GM12873 (cell line): ENCODE measurements around the gene MYPOP.

Source experiments
- TF ChIP-seq, protein P1 (sequence below): IDR thresholded peaks from 2 replicates; pipeline ENCODE4 v1.5.1; 2012; ENCODE audit warnings: low read depth, mild to moderate bottlenecking, moderate library complexity, low read length, control low read depth; ENCODE audit not compliant: insufficient read depth; ENCODE audit errors: missing control alignments

MYPOP gene

DNA sequence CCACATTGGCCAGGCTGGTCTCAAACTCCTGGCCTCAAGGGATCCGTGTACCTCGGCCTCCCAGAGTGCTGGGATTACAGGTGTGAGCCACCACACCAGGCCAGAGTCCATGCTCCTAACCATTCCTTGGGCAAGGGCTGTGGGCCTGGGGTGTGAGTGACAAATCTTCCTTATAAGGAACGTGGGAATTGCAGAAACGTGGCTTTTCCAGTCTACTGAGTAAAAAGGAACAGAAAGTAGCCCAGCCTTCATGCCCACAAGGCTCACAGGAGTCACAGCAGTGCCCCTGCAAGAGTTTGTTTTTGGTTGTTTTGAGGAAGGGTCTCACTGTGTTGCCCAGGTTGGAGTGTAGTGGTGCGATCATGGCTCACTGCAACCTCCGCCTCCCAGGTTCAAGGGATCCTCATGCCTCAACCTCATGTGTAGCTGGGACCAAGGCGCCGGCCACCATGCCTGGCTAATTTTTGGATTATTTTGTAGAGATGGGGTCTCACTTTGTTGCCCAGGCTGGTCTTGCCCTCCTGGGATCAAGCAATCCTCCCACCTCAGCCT lies 5.1 kb downstream of the MYPOP start:
- TF ChIP-seq, protein P1, sequence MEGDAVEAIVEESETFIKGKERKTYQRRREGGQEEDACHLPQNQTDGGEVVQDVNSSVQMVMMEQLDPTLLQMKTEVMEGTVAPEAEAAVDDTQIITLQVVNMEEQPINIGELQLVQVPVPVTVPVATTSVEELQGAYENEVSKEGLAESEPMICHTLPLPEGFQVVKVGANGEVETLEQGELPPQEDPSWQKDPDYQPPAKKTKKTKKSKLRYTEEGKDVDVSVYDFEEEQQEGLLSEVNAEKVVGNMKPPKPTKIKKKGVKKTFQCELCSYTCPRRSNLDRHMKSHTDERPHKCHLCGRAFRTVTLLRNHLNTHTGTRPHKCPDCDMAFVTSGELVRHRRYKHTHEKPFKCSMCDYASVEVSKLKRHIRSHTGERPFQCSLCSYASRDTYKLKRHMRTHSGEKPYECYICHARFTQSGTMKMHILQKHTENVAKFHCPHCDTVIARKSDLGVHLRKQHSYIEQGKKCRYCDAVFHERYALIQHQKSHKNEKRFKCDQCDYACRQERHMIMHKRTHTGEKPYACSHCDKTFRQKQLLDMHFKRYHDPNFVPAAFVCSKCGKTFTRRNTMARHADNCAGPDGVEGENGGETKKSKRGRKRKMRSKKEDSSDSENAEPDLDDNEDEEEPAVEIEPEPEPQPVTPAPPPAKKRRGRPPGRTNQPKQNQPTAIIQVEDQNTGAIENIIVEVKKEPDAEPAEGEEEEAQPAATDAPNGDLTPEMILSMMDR, result no peak

DNA sequence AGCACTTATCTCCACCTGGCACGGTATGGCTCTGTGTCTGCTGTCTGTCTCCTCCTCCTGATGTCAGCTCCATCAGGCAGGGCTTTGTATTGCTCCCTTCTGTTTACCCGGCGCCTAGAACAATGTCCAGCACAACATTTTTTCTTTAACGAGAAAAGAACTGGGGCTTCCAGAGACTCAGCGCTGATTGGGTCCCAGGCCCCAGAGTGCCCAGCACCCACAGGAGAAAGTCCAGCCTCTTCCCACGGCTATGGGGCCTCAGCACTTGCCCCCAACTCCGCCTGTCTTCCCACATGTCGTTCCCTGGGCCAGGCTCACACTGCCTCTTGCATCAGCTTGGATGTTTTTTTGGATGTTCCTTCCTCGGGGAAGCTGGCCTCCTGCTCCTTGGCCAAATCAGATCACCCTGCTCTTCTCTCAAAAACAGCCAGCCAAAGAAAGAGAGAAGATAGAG lies 6.9 kb downstream of the MYPOP start:
- TF ChIP-seq, protein P1, result no peak

DNA sequence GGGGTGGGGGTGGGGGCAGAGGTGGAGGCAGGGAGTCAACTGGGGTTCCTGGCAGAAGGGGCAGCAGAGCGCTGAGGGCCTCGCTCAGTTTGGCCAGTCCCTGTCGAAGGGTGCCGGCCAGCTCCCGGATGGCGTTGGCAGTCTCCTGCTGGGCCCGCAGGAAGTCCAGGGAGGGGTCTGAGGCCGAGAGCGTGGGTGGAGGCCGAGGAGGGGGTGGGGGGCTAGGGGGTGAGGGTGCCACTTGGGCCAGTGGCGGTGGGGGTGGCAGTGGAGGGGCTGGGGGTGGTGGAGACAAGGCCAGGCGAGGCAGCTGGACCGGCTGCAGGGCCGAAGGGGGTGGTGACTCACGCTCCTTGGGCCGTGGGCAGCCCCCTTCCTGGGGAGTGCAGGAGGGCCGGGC lies 11.5 kb downstream of the MYPOP start:
- TF ChIP-seq, protein P1, result no peak

DNA sequence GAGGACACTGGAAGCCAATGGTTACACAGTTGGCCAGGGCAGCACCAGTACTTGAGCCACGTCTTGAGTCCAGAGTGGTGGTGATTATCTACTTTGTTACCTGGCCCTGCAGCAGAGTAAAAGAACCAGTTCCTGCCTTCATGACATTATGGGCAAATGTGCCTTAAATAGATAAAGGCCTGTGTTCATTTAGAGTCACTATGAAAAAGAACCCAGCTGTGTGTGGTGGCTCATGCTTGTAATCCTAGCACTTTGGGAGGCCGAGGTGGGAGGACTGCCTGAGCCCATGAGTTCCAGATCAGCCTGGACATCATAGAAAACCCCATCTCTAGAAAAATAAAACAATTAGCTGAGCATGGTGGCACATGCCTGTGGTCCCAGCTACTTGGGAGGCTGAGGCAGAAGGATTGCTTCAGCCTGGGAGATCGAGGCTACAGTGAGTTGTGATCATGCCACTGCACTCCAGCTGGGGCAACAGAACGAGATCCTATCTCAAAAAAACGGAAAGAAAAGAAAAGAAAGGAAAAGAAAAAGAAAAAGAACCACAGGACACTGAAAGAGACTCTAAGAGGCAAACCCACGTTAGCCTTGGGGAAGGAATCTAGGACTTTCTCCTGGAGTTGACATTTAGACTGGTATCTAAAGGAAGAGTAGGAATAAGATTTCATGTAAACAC lies 13.1 kb downstream of the MYPOP start:
- TF ChIP-seq, protein P1, result no peak

DNA sequence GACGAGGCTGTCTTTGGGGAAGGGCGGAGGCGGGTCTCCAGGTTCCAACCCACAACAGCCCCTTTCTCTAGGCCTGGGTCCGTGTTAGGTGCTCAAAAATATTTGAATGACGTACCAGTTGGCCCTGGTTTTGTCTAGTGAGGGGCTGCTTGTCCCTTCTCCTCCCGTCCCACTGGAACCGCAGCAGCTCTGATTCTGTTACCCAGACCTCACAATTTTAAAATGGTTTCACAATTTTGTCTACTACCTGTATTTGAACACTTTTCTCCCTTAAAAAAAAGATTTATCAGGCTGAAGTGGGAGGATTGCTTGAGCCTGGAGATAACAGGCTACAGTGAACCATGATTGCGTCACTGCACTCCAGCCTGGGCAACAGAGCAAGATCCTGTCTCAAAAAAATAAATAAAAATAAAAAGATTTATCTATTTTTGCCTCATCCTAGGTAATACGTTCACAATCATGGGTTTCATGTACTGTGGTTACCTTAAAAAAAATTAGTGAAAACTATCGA lies 15.2 kb downstream of the MYPOP start:
- TF ChIP-seq, protein P1, result no peak

DNA sequence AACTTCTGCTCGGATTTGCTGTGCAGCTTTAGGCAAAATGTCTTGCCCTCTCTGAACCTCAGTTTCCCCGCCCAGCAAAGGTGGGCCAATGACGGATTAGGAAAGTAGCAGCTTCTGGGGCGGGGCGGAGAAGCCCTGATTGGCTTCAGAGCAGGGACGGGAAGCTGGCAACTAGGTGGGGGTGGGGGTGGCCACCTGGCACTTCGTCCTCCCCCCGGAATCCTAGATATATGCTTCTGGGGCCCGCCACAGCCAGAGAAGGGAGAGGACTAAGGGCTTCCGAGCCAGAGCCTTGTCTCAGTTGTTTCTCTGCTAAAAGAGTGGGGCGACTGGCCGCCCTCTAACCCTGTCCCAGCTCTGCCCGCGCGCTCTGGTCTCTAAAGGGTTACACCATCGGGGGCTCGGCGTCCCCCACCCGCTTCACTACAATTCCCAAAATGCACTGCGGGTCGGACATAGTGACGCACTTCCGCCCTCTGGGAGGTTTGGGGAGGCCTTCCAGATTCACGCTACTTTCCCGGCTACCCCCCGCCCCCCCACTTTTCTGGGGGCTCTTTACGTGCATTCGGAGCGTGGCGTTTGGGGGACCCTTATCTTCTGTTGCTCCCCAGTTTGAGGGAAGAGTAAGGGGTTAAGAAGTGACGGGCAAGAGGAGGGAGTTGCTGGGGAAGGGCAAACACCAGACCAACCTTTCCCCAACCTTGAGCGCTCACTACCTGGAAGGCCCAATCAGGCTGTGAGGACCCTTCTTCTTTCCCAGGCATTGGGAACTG lies 15.8 kb downstream of the MYPOP start:
- TF ChIP-seq, protein P1, result no peak
